ENCODE results near the gene NUP98.
"Not testable (repeated sequence)": the region's sequence is repeated elsewhere in the genome, so short reads cannot be mapped to it uniquely, and the experiment has no call there.

NUP98 gene

DNA sequence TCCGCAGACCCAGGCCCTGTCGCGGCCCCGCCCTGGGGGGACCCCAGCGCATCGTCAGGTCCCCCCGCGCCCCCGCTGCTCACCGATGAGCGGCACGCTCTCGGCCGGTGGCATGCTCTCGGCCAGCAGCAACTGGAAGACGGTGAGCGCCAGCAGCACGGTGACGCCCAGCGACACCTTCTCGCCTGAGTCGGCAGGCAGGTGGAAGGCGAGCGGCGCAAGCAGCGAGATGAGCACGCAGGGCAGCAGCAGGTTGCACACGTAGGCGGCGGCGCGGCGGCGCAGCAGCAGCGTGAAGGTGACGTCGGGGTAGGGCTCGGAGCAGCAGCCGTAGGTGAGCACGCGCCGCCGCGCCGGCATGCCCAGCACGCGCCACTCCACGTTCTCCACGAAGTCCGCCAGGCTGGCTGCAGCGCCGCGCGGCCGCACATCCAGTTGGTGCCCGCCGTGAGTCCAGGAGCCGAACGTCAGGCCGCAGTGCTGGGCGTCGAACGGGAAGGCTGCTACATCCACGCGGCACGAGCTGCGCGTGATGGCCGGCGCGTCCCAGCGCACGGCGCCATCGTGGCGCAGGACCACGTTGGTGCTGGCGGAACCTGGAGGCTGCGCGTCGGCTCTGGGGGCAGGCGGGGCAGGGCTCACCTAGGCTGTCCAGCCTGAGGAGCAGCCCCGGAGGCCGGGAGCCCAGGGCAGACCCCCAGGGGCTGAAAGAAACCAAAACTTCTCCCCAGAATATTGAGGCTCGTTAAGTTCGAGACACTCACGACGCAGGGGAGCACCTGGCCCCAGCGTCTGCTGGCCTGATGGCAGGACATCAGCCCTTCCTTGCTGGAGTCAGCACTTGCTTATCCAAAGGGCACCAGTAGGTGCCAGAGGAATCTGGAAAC lies 130.0 kb downstream of the NUP98 start:
- DNase-seq, result no peak

DNA sequence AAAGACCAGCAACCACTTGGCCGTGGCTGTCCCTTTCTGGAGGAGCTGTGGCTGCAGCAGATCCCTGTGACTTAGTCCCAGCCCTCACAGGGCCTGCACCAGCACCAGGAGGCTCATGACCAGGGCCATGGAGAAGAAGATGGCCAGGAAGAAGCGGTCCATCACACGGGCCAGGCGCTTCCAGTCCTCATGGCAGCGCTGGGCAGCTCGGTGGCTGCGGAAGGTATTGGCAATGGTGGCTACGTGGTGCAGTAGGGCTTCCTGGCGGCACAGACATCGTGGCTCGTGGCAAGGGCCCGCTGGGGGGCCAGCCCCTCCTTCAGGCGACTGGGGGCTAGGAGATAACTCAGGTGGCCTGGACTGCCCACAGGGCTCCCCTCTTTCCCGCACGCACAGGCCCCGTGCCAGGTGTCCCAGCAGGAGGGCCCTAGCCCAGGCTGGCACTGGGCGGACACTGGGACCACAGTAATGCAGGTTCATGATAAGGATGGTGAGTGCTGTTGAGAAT lies 131.3 kb downstream of the NUP98 start:
- no peak for DNase-seq

DNA sequence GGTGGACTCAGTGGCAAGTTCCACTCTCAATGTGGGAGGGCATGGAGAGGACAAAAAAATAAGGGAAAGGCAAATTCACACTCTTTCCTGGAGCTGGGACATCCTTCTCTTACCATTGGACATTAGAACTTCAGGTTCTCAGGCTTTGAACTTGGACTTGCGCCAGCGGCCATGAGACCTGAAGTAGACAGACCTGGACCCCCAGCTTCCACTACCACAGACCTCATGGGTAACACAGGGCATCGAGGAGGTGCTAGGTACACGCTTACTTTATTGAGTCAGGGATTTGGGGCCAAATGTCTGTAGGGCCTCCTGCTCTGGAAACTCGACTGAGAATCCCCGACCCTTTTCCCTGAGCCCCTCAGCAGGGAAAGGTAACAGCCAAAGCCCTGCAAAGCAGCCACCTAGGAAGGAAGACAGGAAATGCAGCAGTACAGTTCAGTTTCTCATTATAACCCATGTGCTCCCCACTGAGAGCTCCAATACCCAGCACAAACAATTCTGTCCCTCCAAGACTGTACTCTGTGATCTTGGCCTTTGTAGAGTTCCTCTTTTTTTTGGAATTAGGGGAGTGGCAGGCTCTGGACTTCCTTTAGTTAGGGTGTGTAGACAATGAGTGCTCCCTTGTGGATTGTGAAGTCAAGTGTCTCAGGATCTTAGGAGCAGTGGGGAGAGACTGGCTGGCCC lies 131.9 kb downstream of the NUP98 start:
- no peak for DNase-seq

DNA sequence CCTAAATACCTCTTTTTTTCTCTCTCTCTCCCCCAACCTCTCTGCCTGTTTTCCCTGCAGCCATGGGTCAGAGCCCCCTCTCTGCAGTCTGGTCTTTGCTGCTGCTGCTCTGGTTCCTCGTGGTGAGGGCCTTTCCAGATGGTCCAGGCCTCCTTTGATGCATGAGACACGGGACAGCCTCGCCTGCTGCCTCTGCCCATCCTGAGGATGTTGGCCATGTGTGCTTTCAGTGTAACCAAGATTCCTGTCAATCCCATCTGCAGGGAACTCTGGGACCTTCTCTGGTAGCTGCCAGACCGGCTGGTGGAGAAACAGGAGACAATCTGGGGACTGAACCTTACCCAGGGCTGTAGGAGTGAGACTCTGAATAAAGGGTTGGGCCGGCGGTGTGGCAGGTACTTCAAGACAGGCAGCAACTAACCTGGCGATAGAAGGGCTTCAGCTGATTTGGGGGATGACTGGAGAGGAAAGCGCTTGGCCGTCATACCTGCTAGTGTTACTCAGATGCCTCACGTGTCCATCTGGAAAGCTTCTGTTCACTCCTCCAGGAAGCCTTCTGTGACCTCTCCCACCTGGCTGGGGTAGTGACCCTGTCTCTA lies 133.2 kb downstream of the NUP98 start:
- DNase-seq, result no peak

DNA sequence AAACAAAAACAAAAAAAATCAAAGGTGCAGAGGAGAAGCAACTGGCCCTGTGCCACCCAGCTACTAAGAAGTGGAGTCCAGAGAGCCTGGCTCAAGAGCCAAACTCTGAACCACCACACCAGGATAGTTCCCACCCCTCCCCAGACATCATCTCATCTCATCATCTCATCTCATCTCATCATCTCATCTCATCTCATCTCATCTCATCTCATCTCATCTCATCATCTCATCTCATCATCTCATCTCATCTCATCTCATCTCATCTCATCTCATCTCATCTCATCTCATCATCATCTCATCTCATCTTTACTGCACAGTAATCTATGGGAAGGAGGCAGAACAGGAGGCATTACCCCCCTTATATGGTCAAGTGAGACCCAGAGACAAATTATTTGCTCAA lies 134.5 kb downstream of the NUP98 start:
- DNase-seq, result no peak

DNA sequence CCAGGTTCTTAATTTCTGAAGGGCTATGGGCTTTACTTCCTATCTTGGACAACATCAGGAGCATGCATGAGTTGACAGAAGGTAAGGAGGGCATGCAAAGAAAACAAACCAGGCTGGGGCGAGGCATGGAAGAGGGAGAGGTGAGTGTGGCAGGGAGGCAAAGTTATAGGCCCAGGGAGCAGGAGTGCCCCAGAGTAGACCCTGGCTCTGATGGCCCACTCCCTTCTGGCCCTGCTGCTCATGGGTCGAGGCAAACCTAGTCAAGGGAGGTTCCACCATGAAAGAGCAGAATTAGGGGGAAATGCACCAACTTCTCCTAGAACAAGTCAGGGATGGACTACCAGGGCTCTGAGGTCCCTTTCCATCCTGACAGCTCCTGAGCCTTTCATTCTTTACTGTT lies 136.4 kb downstream of the NUP98 start:
- DNase-seq, result no peak

DNA sequence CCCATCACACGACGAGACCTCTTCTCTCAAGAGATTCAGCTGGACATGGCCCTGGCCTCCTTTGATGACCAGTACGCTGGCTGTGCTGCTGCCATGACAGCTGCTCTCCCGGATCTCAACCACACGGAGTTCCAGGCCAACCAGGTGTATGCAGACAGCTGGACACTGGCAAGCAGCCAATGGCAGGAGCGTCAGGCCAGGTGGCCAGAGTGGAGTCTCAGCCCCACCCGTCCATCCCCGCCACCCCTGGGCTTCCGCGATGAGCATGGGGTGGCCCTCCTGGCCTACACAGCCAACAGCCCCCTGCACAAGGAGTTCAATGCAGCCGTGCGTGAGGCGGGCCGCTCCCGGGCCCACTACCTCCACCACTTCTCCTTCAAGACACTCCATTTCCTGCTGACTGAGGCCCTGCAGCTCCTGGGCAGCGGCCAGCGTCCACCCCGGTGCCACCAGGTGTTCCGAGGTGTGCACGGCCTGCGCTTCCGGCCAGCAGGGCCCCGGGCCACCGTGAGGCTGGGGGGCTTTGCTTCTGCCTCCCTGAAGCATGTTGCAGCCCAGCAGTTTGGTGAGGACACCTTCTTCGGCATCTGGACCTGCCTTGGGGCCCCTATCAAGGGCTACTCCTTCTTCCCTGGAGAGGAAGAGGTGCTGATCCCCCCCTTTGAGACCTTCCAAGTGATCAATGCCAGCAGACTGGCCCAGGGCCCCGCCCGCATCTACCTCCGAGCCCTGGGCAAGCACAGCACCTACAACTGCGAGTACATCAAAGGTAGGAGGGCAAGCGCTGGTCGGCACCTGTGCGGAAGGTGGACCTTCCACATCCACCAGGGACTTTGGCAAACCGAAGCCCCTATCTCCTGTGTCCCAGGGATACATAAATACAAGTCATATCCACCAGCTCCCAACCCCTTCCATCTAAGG lies 137.5 kb downstream of the NUP98 start:
- DNase-seq, result no peak

DNA sequence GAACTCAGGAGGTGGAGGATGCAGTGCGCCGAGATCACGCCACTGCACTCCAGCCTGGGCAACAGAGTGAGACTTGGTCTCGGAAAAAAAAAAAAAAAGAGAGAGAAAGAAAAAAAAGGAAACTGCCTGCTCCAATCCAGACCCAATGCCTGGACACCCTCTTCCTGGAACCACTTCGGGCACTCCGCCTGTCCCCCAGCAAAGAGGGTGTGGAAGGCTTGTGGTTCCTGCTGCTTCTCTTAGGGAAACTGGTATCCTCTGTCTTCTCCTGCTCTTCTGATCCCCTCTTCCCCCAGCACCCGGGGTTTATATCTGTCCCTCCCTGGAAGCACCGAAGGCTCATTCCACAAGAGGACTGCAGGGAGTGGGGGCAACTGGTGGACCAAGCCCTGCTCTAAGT lies 139.1 kb downstream of the NUP98 start:
- no peak for DNase-seq

DNA sequence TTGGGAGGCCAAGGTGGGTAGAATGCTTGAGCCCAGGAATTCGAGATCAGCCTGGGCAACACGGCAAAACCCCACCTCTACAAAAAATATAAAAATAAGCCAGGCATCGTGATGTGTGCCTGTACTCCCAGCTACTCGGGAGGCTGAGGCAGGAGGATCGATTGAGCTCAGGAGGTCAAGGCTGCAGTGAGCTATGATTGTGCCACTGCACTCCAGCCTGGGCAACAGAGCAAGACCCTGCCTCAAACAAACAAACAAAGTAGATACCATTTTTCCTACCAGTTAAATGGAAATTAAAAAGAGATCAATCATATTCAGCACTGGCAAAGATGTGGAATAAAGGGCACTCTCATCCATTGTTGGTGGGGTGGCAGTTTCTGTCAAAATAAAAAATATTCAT lies 140.0 kb downstream of the NUP98 start:
- not testable (repeated sequence) for DNase-seq

DNA sequence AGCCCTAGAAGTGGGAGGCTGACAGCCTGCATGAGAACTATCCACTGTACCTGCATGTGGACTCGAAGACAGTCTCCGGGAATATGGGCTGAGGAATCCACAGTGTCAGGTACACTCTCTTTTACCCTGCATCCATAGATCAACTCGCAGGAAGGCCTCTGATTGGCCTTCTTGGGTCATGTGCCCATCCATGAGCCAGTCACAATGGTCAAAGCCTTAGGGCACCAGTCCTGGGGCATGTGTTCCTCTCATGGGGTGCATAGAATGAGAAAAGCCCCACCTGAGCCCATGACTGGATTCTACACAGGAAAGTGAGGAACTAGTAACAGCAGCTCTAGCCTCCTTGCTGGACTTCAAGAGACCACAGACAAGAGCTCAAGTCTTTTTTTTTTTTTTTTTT lies 141.8 kb downstream of the NUP98 start:
- DNase-seq, result no peak

DNA sequence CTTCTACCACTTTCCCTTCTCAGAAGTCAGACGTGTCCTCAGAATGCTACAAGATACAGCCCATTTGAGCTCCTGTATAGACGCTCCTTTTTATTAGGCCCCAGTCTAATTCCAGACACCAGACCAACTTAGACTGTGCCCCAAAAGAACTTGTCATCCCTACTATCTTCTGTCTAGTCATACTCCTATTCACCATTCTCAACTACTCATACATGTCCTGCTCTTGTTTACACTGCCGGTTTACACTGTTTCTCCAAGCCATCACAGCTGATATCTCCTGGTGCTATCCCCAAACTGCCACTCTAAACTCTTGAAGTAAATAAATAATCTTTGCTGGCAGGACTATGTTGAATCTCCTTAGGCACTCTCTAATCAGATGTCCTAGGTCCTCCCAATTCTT lies 144.8 kb downstream of the NUP98 start:
- DNase-seq, result not testable (repeated sequence)

DNA sequence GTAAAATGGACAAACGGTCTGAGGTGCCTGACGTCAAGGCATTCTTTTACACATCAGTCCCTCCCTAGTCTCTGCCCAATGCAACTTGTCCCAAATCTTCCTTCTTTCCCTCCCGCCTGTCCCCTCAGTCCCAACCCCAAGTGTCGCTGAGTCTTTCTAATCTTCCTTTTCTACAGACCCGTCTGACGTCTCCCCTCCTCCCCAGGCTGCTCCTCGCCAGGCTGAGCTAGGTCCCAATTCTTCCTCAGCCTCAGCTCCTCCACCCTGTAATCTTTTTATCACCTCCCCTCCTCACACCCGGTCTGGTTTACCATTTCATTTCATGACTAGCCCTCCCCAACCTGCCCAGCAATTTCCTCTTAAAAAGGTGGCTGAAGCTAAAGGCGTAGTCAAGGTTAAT lies 148.0 kb downstream of the NUP98 start:
- DNase-seq, result not testable (repeated sequence)

DNA sequence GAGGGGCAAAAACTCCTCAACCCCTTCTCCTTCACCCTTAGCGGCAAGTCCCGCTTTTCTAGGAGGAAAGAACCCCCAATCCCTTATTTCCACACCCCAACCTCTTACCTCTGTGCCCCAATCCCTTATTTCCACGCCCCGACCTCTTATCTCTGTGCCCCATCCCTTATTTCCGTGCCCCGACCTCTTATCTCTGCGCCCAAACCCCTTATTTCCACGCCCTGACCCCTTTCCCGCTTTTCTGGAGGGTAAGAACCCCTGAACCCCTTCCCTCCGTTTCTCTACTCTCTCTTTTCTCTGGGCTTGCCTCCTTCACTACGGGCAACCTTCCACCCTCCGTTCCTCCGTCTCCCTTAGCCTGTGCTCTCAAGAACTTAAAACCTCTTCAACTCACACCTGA lies 148.5 kb downstream of the NUP98 start:
- DNase-seq, result not testable (repeated sequence)

DNA sequence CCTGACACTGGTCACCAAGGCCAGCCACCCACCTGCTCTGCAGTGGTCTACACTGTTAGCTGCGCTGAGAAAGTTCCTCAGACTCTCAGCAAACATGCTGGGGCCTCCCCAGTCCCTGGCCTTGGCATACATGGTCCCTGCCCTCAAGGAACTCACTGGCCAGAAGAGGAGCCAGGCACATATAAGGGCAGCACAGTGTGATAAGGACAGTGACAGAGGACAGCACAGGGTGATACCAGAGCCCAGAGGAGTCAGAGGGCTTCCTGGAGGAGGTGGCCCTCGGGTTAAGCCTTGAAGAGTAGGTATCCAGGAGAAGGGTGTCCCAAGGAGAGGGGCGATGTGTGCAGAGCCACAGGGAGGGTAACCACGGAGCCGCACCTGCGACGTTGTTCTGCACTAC lies 151.8 kb downstream of the NUP98 start:
- DNase-seq, result no peak

DNA sequence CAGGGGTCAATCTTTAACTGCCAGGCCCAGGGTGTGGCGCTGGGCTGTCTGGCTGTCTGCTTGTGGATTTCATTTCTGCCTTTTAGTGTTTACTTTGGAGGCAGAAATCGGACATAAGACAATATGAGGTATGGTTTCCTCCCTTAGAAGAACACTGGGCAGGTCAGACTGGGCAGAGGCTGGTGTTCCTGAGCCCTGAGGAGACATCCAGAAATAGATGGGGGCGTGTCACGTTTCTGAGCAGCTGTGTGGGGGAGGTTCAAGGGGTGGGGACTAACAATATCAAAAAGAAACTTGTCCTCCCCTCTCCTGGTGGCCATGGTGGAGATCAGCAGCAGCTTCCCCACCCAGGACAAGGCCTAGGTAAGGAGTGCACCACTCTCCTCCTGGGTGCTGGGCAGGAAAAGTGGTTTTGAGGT lies 152.5 kb downstream of the NUP98 start, which contains the start of gene ART1:
TSS of gene ART1 (plus strand) at position 312 of the 419 bp plus-strand sequence. CDS start 14,086 bp downstream, outside the sequence.
- peak; percentile 45 for DNase-seq

DNA sequence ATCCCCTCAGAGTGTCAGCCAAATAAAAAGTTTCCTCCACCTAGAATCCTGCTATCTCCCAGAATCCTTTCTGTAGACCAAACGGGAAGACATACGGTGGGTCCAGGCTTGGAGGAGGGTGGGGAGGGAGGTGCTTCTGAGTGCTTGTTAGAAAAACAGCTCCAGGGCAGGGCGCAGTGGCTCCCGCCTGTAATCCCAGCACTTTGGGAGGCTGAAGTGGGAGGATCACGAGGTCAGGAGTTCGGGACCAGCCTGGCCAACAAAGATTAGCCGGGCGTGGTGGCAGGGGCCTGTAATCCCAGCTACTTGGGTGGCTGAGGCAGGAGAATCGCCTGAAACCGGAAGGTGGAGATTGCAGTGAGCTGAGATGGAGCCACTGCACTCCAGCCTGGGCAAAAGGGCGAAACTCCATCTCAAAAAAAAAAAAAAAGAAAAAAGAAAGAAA lies 154.2 kb downstream of the NUP98 start:
- DNase-seq, result not testable (repeated sequence)

DNA sequence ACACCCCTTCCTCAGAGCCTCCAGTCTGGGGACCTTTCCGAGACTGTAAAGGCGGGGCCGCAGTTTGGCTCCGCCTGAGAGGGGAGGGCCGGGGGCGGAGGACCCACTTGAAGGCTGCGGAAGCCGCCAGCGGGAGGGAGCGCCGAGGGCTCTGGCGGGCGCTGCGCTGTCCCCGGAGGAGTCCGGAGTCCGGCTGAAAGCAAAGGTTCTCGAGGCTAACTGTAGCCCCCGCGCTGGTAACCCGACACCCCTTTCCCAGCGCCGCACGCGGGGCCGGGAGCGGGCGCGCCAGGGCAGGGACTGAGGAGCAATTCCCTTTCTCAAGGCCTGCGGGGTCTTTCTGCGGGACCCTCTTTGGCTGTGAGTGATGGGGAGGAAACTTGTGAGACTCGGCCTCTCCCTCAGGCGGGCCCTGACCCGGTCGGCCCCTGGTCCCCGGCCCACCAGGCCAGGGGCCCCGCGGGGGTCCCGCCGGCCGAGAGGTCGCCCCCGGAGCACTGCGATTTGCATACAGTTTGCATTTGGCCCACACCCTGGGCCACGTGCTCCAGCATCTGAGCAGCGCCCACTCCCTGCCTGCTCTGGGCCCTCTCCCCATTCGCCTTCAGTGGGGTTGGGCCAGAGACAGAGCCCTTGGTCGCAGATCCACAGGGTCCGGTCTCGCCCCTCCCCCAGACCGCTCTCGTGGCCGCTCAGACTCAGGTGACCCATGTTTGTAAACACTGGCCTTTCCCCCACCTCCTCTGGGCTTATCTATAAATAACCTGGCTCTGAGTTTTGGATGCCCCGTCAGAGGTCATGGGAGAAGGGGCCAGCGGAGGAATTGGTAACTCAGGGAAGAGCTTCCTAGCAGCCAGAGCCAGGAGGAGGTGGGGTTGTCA lies 155.0 kb downstream of the NUP98 start:
- no peak for DNase-seq

DNA sequence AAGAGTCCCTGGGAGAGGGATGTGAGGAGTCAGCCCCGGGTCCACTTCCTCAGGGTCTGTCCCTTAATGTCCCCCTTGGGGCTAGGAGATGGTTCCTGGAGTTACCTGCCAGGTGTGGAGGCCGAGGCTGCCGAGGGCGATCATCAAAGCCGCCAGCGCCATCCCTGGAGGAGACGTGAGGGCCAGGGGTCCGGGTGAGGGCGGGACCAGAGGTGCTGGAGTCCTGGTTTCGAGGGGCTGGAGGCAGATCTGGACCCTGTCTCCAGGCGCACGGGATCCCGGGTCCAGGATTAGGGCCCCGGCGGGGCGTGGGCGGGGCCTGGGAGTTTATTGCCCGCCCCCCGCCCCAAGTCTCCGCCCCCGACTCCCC lies 155.7 kb downstream of the NUP98 start, which contains the start of gene ART5:
TSS of gene ART5 (minus strand) at position 292 of the 370 bp plus-strand sequence. CDS start at position 162, 130 bp downstream.
- no peak for DNase-seq

DNA sequence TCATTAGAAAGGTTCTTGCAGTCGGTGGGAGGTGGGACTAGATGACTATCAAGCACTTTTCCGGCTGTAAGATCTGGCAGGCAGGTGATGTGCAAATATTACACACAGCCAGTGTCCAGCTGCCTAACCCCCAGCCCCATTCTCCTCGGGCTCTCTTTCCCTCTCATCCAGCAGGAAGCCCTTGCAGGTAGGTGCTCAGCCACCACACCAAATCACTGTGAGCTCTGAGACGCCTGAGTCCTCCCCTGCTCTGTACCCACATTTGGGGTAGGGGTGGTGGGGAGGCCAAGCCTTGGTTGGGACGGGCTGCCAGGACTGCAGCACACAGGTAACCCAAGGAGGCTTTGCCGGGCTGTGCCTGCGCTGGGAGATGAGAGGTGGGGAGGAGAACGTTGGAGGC lies 156.2 kb downstream of the NUP98 start:
- DNase-seq, result no peak

DNA sequence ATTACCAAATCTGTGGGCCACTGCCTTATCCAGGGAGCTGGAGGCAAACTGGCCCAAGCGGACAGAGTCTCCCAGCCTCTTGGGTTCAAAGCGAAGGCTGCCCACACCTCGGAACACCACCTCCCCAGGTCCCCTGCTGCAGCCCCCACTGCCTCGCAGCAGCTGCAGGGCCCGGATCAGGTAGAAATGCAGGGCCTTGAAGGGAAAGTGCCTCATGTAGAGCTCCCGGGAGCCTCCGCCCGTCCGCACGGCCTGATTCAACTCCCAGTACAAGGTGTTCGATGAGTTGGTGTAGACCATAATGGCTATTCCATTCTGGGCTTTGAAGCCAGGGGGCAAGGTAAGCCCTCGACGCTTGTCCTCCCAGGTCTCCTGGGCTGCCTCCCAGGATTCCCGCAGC lies 157.5 kb downstream of the NUP98 start:
- DNase-seq, result no peak

DNA sequence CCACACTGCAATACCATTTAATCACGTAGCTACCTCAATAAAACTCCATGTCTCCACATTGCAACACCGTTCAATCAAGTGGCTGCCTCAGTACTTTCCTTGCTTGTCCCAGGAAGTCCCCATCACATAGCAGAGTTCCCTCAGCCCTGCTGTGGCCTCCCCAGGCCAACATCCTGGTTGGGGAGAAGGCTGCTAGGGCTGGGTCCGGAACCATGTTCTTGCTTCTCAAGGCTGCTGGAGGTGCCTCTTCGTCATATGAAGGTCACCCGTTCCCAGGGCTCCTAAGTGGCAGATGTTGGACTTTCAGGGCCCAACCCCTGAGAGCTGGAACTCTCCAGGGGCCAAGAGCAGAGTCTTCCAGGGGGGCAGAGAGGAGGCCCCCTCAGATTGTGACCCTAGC lies 158.8 kb downstream of the NUP98 start:
- DNase-seq, result no peak

Measured in RPMI8226 (cell line).